Pancreas (tissue), 10 donors: Measurements from ENCODE around the gene PYGL. TPM values are rescaled to one million over a fixed set of nuclear protein-coding genes. Genes with fewer than 3 reads are reported as not detected.

ENCODE experiments used
- ATAC-seq, 4 donors: fragments of 200-7000 bp; cut with Tn5 transposase; one replicate each; pipeline versions ENCODE4 v1.8.0 to v1.9.1; 2020; ENCODE audit warnings: mild to moderate bottlenecking in 4 of 4, moderate library complexity in 4 of 4
- DNase-seq, 6 donors: peaks; one replicate each; pipeline ENCODE4 v3.0.0-alpha.2; 2020
- FAIRE-seq: peaks from 2 replicates; lab custom pipeline; 2012; peaks lifted over from hg19 to GRCh38; lab: Jason Lieb, UNC
- H3K27ac ChIP-seq, 4 donors: fragments of 200-600 bp; sonication (generic); 1 replicate in 3 of 4; 2 replicates in 1 of 4; pipeline versions ENCODE4 v1.5.0 to v1.8.0; 2020
- H3K27me3 ChIP-seq, 4 donors: fragments of 200-600 bp; one replicate each; pipeline ENCODE4 v1.8.0; 2021
- H3K36me3 ChIP-seq, 3 donors: fragments of 200-600 bp; sonication (generic) in 1 of 3; one replicate each; pipeline versions ENCODE4 v1.5.0 to v1.8.0; 2020 to 2021
- H3K4me1 ChIP-seq, 3 donors: fragments of 200-600 bp; one replicate each; pipeline ENCODE4 v1.8.0; 2021
- H3K4me3 ChIP-seq, 4 donors: fragments of 200-600 bp; sonication (generic) in 2 of 4; one replicate each; pipeline versions ENCODE4 v1.5.0 to v1.8.0; 2020 to 2021
- H3K9me3 ChIP-seq, 4 donors: fragments of 200-600 bp; one replicate each; pipeline ENCODE4 v1.8.0; 2021
- WGBS, 2 donors: extraction: QIAGEN DNeasy Blood & Tissue Kit; methylation state at CpG; one replicate each; pipeline ENCODE4 v1.1.7; 2013; 5-methylcytosine and 5-hydroxymethylcytosine counted together
- intact Hi-C, 3 donors: fragments of 100-400 bp; cut with DNase I; formaldehyde crosslinking; loops; one replicate each; pipeline versions ENCODE4 v1.11.1 to v1.14.2; 2022
- polyA plus RNA-seq, 2 donors: library from polyadenylated mRNA; stranded (reverse); fragments of 200-250 nt; gene quantifications; one replicate each; pipeline ENCODE4 v1.2.3, GENCODE V29; 2013
- total RNA-seq, 6 donors: library from RNA; stranded (reverse); fragmentation: NEBNext Ultra II Directional in 4 of 6; extraction: Animal tissue kit (Norgen Biotek cat#: 25700) in 4 of 6; gene quantifications; one replicate each; pipeline versions ENCODE4 v1.2.1 to v1.2.4, GENCODE V29; 2021 to 2023
- TF ChIP-seq, protein P1 (sequence below), 4 donors: fragments of 200-600 bp; sonication (generic) in 3 of 4; IDR thresholded peaks; one replicate each; pipeline versions ENCODE4 v1.5.0 to v1.8.0; 2021; ENCODE audit warnings: antibody characterized with exemption in 4 of 4
- donor health status: healthy with polysubstance abuse.
- donor health status: DM: no; HTN: no; CAD: no; lungs with moderate emphysema.
- donor health status: DM: no; HTN: no; CAD: no.
- donor health status: control.
- donor health status: control.
- donor health status: Bipolar disorder and iron deficiency.
- donor health status: DM: yes; HTN: yes; CAD: no.
- donor health status: DM: no; HTN: no; CAD: no.
- donor health status: DM: no; HTN: no; CAD: no.
- donor health status: DM: yes; HTN: yes; CAD: no.

PYGL gene
- total and polyA plus RNA-seq, 8 donors = 2.6 to 17.8 (median 5.4) TPM

DNA sequence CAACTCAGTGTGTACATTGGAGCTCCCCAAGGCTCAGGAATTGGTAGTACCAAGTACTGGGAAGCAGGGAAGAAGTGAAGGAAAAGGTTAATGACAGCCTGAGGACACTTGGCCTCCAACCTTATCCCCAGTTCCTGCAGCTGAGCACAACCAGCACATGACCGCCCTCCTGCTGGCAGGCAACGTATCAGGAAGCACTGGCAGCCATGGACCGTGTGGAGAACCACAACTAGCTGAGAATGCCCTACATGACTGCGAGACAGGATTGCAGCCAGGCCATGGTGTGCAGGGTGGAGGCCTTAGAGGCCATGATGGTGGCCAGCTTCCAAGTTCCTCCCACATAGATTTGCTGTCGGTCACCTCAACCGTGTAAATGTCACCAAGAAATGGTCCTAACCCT, 26.8 kb downstream of the PYGL start:
- no peaks in the 10 kb centered on the region for H3K36me3 ChIP-seq
- no peak for FAIRE-seq

DNA sequence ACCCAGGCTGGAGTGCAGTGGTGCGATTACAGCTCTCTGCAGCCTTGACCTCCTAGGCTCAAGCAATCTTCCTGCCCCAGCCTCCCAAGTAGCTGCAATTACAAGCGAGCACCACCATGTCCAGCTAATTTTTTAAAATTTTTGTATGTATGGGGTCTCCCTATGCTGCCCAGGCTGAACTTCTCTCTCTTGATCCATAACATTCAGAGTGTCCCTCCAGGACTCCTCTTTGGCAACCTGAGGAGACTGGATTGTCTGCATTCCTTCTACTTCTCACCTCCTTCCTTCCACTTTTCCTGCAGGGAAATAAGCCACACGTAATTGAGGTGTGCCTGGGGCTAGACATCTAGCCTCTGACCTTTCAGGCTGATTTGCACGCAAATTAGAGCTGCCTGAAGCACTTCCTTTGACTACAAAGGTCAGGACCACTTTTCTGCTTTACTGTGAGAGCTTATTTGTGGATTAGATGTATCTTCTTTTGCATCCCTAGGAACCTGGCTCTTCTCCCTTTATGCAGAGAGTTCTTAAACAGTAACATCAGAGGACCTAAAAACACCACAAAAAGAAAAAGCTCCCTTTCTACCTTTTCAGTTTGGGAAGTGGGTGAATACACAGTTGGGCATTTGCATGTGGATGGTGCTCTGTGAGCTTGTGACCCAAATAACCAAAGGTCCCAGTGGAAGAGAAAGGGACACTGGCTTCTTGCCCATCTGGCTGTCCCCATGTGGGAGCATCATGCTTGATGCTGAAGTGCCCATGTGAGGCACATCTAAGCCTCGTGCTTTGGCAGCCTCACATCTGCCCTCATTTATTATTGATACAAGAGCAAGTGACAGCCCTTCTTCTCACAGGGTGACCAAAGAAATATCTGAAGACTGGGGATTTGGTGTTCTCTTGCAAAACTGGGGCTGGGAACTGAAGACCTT, 33.5 kb downstream of the PYGL start:
- TF ChIP-seq, protein P1, sequence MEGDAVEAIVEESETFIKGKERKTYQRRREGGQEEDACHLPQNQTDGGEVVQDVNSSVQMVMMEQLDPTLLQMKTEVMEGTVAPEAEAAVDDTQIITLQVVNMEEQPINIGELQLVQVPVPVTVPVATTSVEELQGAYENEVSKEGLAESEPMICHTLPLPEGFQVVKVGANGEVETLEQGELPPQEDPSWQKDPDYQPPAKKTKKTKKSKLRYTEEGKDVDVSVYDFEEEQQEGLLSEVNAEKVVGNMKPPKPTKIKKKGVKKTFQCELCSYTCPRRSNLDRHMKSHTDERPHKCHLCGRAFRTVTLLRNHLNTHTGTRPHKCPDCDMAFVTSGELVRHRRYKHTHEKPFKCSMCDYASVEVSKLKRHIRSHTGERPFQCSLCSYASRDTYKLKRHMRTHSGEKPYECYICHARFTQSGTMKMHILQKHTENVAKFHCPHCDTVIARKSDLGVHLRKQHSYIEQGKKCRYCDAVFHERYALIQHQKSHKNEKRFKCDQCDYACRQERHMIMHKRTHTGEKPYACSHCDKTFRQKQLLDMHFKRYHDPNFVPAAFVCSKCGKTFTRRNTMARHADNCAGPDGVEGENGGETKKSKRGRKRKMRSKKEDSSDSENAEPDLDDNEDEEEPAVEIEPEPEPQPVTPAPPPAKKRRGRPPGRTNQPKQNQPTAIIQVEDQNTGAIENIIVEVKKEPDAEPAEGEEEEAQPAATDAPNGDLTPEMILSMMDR (IDR thresholded peaks at IDR 0.05) = no peak
- no peak for ATAC-seq
- Histone ChIP-seq H3K27ac (no peak overlapping the region), H3K4me1 (no peaks in the 10 kb centered on the region), H3K9me3 (no peaks in the 10 kb centered on the region), H3K27me3 (no peaks in the 10 kb centered on the region), H3K36me3 (no peaks in the 10 kb centered on the region), H3K4me3 (no peak overlapping the region)
- no peak for FAIRE-seq
- no peak for DNase-seq
- intact Hi-C loops = no loop called here
- 73 to 80% methylated on average over 5 of the region's 5 CpGs for WGBS, 2 donors

More for the DNA sequence above, 26.8 kb downstream of the PYGL start:
- no peak for ATAC-seq
- TF ChIP-seq, protein P1 (IDR thresholded peaks at IDR 0.05) = no peak
- no peaks in the 10 kb centered on the region for H3K27me3 ChIP-seq
- 90 to 92% methylated on average over 6 of the region's 6 CpGs for WGBS, 2 donors
- intact Hi-C loops = no loop called here
- H3K9me3 ChIP-seq = no peaks in the 10 kb centered on the region
- no peak overlapping the region for H3K4me3 ChIP-seq
- no peaks in the 10 kb centered on the region for H3K4me1 ChIP-seq
- DNase-seq = no peak
- H3K27ac ChIP-seq = no peak overlapping the region

DNA sequence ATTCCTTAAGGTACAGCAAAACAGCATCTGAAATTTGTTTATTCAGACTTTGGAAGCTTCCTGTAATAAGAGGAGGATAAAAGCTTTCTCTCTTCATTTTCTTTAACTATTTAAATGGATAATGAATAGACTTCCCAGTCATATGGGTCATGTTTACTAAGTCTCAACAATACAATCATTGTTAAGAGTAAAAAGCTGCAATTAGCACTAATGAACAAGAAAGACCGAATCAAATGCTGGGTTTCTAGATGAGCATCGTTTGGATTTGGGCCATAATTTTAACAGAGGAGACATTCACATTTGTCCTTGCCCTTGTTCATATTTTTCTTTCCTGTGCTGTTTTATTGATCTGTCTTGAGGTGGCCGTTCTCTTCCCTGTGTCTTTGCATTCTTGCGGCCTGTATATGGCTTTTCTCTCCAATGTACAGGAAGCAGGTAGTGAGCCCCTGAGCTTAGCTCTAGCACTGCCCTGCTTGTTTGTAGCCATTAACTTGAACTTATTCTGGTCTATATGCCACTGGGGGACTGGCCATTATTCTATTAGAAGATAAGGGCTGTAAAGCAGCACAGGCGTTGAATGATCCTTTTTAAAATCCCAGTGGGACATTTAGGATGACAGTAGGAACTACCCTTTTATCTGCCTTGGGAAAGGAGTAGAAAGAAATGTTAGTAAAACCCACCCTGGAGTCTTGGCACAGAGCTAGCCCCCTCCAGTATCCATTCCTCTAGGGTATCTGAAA, 37.8 kb downstream of the PYGL start:
- 52 to 60% methylated on average over 5 of the region's 5 CpGs for WGBS, 2 donors
- ATAC-seq (no peak), DNase-seq (no peak), FAIRE-seq (no peak)
- Histone ChIP-seq H3K27me3 (no peaks in the 10 kb centered on the region), H3K4me1 (no peaks in the 10 kb centered on the region), H3K36me3 (no peaks in the 10 kb centered on the region), H3K27ac (no peak overlapping the region), H3K4me3 (no peak overlapping the region), H3K9me3 (no peaks in the 10 kb centered on the region)
- intact Hi-C loops = no loop called here
- TF ChIP-seq, protein P1 (IDR thresholded peaks at IDR 0.05) = no peak

DNA sequence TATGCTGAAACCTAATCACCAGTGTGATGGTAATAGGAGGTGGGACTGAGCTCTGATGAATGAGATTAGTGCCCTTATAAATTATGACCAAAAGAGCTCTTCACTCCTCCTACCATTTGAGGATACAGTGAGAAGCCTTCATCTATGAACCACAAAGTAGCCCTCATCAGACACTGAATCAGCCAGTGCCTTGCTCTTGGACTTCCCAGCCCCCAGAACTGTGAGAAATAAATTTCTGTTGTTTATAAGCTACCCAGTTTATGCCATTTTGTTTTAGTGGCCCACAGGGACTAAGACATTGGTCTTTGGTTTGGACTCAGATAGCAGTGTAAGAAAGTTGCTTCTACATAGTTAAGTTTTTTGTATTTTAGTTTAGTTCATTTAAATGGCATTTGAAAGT, 39.6 kb downstream of the PYGL start:
- Histone ChIP-seq H3K27ac (no peak overlapping the region), H3K27me3 (no peaks in the 10 kb centered on the region), H3K36me3 (no peaks in the 10 kb centered on the region), H3K4me1 (no peaks in the 10 kb centered on the region), H3K9me3 (no peaks in the 10 kb centered on the region), H3K4me3 (no peak overlapping the region)
- FAIRE-seq = no peak
- no peak for ATAC-seq
- DNase-seq = no peak
- TF ChIP-seq, protein P1 (IDR thresholded peaks at IDR 0.05) = no peak
- intact Hi-C loops = no loop called here
